GM12892 (cell line): ENCODE results near the gene PLD1.

Experiments used
- POLR2A ChIP-seq: IDR thresholded peaks from 2 replicates; pipeline ENCODE4 v1.6.1; 2011; ENCODE audit warnings: low read depth, low read length, control low read depth
- TAF1 ChIP-seq: IDR thresholded peaks from 2 replicates; pipeline ENCODE4 v1.6.1; 2011; ENCODE audit warnings: low read depth, mild to moderate bottlenecking, control low read depth, low read length, borderline replicate concordance

DNA sequence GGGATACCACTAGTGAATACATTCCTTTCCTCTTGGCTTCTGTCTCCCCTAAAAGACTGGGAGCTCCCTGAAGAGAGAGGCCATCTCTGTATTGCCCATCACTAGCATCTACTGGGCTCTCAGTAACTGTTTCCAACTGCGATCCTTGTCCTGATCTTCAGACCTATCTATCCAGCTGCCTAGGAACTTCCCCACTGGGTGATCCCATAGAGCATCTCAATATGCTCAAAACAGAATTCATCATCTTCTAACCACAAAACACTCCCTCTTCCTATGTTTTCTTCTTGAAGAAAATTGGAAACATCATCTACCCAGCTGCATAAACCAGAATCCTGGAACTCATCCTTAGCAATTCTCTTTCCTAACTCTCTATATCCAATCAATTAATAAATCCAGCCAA, 54.6 kb downstream of the PLD1 start:
- TF ChIP-seq TAF1 (no peak), POLR2A (no peak)
